GM18867 (cell line): ENCODE measurements around the gene CDK14.

Source experiments
- ATAC-seq: cut with Tn5 transposase; IDR thresholded peaks from one replicate; pipeline ENCODE4 v1.9.1; 2021; ENCODE audit warnings: mild to moderate bottlenecking, moderate library complexity; ENCODE audit not compliant: unreplicated experiment

The CDK14 gene

DNA sequence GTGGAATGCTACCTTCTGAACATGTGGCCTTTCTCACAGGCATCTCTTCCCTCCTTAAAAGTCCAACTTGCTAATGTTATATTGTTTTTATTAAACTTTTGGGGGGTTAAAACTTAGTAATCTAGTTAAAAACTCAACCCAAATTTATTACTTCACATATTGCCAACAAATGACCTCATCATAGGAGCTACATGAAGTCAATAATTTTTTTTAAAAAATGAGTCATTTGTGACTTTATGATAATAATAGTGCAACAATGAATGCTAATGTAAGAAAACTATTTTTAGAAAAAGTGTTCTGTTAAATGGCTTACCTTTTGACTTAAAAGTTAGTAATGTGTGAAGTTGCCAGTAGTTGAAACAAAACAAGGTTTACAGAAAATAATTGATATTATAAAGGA, 342.2 kb downstream of the CDK14 start:
- ATAC-seq = no peak

DNA sequence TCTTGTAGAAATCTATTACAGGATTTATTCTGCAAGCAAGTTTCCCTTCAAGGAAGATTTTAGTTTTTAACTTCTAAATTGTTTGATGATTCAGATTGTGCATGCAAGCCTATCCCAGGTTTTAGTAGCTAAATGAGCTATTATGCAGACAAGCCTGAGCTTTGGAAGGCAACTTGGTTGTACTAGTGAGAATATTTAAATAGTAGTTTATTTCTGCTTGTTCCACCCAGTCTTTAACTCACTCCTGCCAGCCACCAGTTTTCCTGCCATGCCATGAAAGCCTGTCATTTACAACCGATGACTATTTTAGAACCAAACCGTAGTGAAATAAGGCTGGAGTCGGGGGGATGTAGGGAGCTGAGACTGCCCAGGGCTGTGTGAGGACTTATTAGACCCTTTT, 343.5 kb downstream of the CDK14 start:
- ATAC-seq = no peak

DNA sequence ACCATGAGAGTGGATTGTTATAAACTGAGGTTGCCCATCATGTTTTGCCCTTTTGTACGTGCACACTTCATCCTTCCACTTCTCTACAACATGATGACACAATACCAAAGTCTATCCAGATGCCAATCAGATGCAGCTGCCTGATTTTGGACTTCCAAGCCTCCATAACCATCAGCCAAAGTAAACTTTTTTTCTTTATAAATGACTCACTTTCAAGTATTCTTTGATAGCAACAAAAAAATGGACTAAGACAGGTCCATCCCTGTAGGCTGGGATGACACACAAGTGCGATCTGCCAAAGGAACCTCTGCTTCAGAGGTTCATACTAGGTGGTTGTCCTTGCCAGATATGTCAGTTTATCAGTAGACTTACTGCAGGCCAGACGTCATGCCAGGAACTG, 347.9 kb downstream of the CDK14 start:
- no peak for ATAC-seq

DNA sequence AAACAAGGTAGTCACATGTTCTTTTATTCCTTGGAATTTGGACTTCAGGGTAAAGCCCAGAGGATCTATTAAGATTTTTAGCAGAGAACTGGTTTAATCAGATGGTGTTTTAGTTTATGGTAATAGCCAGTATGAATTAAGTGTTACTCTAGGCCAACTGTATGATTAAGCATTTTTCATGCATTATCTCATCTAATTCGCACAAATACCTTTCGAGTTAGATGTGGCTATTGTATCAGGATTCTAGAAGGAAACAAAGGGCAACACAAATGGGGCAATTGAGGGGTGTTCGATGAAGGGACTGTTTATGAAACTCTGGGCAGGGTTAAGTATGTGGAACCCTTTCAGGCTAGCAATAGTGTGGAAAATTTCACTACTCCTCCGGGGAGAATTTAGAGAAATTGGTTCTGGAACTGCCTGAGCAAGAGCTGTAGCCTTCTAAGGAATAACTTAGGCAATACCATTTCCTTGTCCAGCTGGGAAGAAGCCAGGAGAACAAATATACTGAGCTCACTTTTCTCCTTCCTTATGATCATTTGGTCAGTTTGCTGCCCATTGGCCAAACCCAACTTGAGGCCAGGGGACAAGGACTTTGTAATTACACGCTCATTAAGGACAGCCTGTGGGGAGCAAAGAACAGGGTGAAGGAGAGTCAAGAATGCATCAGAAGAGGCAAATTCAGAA, 349.1 kb downstream of the CDK14 start:
- no peak for ATAC-seq

DNA sequence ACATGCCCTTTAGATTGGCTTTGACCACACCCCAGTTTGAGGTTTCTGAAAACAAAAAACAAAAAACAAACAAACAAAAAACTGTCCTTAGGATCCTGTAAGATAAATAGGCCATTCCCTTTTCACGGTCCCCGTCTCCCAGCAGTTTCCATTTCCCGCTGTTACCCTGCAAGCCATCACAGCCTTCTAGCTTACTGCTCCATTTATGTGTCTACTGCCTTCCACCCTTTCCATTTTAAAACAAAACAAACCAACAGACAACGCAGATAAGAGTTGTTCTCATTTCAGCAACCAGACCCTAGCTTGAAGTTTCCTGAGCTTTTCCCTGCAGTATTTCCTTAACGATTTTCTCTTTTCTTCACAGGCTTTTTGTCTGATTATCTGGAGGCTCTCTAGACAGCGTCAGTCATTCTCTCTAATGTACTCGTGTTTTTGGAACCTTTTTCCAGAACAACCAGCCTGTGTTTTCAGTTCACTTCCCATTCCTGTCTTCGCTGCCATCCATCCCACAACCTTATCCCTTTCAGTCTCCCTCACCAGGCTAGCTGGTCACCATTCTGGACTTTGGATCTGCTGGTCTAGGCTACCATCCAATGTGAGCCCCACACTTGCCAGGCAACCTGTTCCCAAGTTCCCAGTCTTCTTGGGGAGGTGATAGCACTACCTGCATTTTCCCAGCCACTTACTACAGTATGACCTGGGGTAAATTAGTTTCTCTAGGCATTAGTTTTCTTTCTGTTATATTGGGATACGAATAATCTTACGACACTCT, 350.8 kb downstream of the CDK14 start:
- ATAC-seq = no peak

DNA sequence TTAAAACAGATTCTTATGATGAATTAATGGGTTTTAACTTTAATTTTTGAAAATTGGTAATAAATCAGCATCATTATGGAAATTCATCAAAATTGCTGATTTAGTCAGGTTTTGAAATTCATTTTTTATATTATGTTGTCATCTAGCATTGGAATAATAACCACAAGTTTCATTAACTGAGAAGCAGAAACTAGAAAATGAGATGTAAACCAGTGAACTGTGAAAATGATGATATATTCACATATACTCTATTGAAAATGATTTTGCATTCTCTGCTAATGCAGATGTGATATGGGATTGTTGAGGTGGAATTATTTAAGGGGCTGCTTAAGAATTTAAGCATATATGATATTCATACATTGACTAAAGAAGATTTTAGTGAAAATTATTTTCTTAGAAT, 352.0 kb downstream of the CDK14 start:
- ATAC-seq = no peak

DNA sequence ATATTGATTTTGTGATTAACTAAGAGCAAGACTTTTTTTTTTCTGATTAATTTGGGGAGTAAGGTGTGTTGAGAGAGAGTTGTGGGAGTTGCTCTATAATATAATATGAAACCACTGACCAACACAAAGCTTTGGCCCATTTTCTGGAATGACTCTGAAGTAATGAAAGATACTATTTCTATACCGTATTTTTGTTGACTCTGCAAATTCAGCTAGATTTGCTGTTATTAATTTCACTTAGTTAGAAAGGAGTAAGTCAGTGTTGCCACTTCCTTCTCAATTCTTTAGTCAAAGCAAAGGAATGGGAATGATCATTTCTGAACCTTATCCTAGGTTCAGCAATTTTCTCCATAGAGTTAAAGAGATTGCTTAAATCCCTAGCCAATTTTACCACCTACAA, 355.1 kb downstream of the CDK14 start:
- no peak for ATAC-seq

DNA sequence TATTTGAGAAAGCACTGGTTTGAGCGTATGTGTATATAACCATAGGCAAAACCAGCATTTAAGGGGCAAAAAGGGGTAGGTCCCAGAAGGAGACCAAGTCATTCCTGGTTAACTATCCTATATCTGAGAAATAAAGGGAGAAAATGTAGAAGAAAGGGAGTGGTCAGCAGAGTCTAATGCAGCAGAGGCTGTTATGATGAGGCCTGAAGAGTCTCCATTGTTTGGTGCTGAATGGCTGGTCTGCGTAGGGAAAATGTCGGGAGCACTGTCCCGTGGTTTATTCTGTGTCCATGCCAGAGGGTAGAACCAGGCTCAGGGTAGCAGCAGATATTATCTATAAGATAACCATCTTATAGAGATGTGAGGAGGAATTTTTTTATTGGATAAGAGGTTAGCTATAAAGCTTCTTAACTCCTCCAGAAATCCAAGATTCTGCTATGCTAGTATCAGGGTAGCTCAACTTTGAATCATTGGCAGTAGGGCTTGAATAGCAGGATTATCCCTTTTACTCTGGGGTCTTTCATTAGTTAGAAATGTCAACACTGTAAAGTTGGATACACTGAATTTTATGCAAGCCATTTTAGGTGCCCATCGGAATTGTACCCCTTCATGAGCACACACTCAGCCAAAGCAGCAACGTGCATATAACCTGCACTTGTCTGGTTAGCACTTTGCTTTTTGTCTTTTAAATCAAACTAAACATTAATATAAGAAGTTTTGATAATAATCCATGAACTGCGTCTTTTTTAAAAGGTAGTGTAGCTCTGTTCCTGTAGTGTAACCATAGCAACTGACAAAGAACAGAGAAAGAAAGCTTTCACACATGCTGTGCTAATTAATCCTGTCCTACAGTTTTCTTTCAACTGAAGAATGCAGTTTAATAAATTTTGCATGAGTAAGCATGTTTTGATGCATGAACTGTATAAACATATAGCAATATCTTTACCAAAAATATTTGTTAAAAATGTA, 356.1 kb downstream of the CDK14 start:
- ATAC-seq = no peak

DNA sequence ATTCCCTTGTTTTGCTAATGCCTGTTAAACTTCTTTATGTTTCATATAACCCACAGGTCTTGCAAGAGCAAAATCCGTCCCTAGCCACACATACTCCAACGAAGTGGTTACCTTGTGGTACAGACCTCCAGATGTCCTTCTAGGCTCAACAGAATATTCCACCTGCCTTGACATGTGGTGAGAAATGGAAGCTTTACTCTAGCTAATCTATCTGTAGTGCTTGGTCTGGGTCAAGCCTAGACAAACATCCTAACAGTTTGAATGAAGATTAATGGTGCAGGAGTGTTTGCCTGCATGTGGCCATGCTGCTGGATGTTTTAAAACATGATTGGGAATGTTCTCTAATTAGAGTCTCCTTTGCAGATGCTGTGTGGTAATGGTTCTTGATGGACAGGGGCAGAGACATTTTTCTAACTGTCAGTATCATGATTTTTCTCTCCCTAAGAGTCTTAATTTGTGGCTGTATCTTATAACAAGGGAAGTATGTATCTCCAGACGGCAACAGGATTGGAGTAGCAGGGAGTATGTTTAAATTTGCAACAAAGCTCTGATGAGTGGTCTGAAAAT, 359.6 kb downstream of the CDK14 start:
- ATAC-seq = no peak

DNA sequence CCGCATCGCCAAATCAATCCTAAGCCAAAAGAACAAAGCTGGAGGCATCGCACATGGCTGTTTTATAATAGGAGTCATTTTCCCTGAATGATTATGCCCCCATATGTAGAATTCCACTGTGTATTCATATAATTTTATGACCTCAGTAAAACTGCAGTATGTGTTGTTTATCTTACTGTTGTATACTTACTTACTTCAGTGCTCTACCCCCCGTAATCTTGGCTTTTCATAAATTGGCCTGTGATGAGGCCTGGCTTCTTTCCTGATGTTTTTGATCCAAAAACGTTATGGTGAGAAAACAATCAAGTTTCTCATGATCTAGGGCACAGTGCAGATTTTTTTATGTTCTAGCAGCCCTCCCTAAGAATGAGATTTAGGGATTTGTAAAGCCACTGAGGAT, 361.8 kb downstream of the CDK14 start:
- no peak for ATAC-seq

DNA sequence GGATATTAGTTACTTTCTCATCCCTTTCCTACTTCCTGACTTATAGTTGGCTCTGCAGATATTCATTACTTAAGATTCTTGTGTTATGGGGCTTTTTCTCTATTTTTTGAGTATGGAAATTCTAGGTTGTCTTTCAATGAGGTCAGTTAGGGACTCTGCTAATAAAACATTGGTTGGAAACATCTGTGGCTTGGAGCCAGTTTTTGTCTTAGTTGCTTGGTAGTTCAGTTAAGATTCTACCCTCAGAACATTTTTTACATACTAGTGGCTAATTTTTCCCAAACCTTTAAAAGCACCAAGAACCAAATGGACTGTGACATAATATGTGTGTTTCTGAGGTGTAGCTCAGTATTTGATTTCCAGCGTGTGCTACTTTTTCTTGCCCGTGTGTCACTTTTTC, 362.5 kb downstream of the CDK14 start:
- no peak for ATAC-seq

DNA sequence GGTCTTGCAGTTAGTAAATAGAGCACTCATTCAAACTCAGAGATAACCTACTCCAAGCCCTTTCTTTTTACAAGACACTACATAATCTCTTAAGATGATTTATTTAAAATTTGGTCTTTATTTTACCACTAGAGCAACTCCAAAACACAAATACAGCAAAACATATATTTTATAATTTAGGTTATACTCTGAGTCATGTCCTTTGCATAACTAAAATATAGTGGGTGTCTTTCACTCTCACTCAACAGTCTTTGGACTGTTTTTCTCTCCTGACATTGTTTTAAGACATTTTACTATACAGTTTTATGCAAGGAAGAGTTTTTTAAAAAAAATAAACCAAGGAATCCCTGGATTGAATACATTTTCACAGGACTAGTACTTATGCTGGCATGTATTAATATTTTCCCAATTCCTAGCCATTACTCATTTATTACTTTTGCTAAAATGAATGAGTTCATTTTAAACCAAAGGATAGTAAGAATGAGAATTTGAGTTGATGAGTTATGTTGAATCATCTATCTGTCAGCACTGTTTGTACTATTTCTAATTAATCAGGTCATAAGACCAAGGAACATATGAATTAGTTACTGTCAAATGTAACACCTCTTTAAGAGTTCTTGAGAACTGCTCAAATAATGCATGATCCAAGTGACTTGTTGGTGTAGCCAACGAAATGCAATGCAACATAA, 365.1 kb downstream of the CDK14 start:
- no peak for ATAC-seq

DNA sequence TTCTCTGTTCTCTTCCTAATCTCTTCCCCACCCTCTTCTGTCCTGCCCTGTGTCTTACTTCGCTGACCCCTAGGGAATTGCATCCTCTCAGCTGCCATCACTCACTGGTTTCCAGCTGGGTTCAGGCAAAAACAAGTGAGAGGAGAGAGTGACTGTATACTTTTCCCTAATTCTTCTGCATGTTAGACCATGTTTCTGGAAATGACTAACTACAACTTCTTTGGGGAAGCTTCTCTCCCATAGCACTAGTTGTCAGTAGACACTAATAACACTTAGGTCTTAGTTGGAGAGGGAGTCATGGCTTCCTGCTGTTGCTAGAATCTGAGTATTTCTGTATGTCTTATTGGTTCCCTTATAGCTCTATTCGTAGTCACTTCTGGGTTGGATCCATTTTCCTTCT, 369.1 kb downstream of the CDK14 start:
- ATAC-seq = no peak

DNA sequence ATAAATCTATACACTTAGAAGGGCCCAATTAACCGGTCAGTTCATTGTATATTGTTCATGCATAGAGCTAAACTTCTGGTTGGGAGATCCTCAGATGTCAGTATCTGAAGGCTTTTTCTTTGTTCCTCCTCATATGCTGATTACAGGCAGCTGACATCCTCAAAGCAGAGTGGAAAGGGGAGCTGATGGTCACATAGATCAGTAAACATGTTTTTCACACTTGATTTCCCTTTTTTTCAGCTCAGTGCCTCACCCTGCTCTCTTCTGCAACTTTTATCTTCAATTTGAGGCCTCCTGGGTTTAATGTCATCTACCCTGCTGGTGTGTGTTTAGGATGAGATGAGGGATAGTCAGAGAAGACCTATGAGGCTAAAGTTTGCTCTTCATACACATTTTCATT, 370.2 kb downstream of the CDK14 start:
- ATAC-seq = no peak

DNA sequence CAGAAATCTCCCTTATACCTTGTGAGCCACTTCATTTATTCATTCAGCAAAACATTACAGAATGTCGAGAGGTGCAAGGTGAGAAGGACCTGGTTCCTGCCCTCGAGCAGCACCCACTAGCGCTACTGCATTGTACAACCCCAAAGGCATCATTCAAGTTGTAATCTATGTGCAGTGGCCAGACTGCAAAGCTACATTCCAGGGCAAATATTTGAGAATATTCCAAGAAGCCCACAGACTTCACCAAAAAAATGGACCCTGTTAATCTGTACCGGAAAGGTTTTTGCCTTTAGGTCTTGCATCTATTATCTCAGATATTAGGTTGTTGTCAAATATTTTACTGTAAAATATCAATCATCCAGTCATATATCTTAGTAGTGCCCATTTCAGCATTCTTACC, 372.8 kb downstream of the CDK14 start:
- no peak for ATAC-seq

DNA sequence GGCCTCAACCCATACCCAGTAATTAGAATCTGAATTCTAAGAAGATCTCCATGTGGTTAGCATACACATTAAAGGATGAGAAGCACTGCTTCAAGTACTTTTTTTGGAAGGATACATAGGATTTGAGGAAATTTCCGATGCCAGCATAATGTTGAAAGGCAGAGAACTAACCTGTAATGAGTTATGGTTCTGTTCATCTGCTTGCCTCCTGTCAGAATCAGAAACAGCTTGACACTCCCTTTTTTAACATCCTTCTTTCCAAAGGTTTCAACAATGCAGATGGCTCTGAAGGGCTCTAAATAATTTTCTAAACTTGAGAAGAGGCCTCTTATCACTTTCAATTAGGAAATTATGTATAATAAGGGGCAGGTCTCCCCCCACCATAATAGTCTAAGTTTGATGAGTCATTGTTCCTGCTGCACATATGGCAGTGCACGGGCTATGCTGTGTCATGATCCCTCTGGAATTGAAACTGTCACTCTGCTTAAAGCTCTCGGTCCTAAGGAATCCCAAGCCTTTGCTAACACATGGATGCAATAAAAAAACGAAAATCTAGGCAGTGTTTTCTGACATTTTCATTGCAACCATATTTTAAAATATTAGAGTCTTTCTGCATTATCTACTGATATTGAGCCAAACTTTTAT, 376.9 kb downstream of the CDK14 start:
- no peak for ATAC-seq

DNA sequence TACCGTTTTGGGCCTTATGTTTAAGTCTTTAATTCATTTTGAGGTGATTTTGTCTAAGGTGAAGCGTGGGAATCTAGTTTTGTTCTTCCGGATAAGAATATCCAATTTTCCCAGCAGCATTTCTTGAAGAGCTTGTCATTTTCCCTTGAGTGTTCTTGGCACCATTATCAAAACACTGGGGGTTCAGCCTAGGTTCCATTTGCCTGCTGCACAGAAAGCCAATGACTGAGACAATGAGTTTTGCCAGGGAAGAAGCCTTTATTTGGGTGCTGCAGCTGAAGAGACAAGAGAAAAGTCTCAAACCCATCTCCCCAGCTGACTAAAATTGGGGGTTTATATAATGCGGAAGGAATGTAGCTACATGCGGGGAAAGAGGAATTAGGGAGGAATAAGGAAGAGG, 380.9 kb downstream of the CDK14 start:
- ATAC-seq = no peak

DNA sequence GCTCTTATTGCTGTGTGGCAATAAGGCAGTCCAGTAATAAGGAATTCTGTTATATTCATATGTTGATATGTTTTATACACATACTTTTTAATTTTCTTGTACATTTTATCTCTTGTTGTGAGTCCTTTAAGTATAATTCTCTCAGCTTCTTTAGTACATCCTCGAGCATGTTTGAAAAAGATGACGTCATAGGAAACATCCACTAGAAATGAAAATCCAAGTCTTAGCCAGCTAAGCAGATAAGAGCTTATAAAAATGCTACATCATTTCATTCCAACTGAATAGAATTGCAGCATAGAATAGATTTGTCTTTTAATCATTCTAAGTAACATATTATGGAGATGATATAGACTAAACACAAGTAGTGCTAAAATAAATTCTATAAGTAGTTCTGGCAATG, 384.4 kb downstream of the CDK14 start:
- no peak for ATAC-seq

DNA sequence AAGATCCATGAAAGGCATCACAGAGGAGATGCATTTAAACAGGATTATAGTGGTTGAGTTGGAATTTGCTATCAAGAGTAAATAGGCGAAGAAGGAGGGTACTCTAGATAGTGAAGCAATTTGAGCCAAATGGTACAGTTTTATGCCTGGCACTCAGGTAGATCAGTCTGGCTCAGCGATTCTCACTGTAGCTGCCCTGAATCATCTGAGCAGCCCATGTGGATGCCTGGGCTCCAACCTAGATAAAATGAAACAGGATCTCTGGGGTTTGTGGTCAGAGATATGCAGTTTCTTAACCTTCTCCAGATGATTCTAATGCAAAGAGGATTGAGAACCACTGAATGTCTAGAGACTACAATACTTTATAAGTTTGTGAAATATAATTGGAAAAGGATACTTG, 386.1 kb downstream of the CDK14 start:
- ATAC-seq = no peak

DNA sequence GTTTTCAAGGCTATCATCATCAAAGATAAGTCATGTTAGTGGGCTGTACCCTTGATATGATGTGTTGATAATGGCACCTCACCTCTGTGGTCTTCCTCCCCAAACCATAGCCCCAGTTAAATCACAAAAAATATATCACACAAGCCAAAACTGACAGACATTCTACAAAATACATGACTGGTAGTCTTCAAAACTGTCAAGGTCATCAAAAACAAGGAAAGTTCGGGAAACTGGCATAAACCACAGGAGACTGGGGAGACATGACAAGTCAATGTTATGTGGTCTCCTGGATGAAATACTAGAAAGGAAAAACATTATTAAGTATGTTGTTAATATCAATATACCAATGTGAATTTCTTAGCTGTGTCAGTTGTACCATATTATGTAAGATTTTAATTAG, 388.6 kb downstream of the CDK14 start:
- ATAC-seq = no peak
